ENCODE measurements around the gene C10orf105.
A peak's percentile ranks its signal among the peaks of the same experiment; 100 is the strongest.

- TF ChIP-seq, protein P1, sequence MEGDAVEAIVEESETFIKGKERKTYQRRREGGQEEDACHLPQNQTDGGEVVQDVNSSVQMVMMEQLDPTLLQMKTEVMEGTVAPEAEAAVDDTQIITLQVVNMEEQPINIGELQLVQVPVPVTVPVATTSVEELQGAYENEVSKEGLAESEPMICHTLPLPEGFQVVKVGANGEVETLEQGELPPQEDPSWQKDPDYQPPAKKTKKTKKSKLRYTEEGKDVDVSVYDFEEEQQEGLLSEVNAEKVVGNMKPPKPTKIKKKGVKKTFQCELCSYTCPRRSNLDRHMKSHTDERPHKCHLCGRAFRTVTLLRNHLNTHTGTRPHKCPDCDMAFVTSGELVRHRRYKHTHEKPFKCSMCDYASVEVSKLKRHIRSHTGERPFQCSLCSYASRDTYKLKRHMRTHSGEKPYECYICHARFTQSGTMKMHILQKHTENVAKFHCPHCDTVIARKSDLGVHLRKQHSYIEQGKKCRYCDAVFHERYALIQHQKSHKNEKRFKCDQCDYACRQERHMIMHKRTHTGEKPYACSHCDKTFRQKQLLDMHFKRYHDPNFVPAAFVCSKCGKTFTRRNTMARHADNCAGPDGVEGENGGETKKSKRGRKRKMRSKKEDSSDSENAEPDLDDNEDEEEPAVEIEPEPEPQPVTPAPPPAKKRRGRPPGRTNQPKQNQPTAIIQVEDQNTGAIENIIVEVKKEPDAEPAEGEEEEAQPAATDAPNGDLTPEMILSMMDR (IDR thresholded peaks at IDR 0.05), result peak in 2 of 4 experiments; percentile 10 to 47
- peak; percentile 23 to 25 for TF ChIP-seq POLR2A (IDR thresholded peaks at IDR 0.05)
Observed at GRCh38 chr10:71713135-71714030, 6.2 kb downstream of the C10orf105 start.

Data from uterus (tissue), 2 donors.